HepG2 (cell line): Measurements from ENCODE around the gene UBAC2. TPM values are rescaled to one million over a fixed set of nuclear protein-coding genes. Genes with fewer than 3 reads are reported as not detected.

Source experiments
- AGO1 ChIP-seq: fragments of 200-400 bp; formaldehyde crosslinking; IDR thresholded peaks from 2 replicates; pipeline ENCODE4 v1.6.1; 2017; ENCODE audit warnings: mild to moderate bottlenecking, low read depth, low read length, moderate library complexity; ENCODE audit not compliant: poor library complexity, severe bottlenecking
- GMEB1 ChIP-seq: sonication (generic); formaldehyde crosslinking; IDR thresholded peaks from 2 replicates; pipeline ENCODE4 v1.5.1; 2020; ENCODE audit warnings: missing genetic modification reagents, mild to moderate bottlenecking, borderline replicate concordance
- MEIS1 ChIP-seq: sonication (generic); formaldehyde crosslinking; IDR thresholded peaks from 2 replicates; pipeline ENCODE4 v1.9.0; 2021; ENCODE audit warnings: mild to moderate bottlenecking, missing genetic modification reagents, moderate library complexity, borderline replicate concordance
- MNT ChIP-seq: fragments of 450-650 bp; IDR thresholded peaks from 2 replicates; pipeline ENCODE4 v1.6.1; 2016
- PATZ1 ChIP-seq: sonication (generic); formaldehyde crosslinking; IDR thresholded peaks from 2 replicates; pipeline ENCODE4 v1.4.0; 2020; ENCODE audit warnings: missing genetic modification reagents
- PHF21A ChIP-seq: sonication (generic); formaldehyde crosslinking; IDR thresholded peaks from 2 replicates; pipeline ENCODE4 v1.5.0; 2020; ENCODE audit warnings: mild to moderate bottlenecking, missing genetic modification reagents
- POLR2AphosphoS5 ChIP-seq: IDR thresholded peaks from 2 replicates; pipeline ENCODE4 v1.6.1; 2012; ENCODE audit warnings: low read depth, low read length
- PRMT3 ChIP-seq: sonication (generic); formaldehyde crosslinking; IDR thresholded peaks from 2 replicates; pipeline ENCODE4 v1.8.1; 2022; ENCODE audit warnings: low read depth, mild to moderate bottlenecking, moderate library complexity, missing genetic modification reagents, borderline replicate concordance
- ZBTB46 ChIP-seq: sonication (generic); formaldehyde crosslinking; IDR thresholded peaks from 2 replicates; pipeline ENCODE4 v1.4.0; 2020; ENCODE audit warnings: mild to moderate bottlenecking, missing genetic modification reagents, borderline replicate concordance
- ZNF766 ChIP-seq: sonication (generic); formaldehyde crosslinking; IDR thresholded peaks from 2 replicates; pipeline ENCODE4 v1.5.0; 2020; ENCODE audit warnings: missing genetic modification reagents, borderline replicate concordance
- ZNF782 ChIP-seq: sonication (generic); formaldehyde crosslinking; IDR thresholded peaks from 2 replicates; pipeline ENCODE4 v1.4.0; 2020; ENCODE audit warnings: missing genetic modification reagents, mild to moderate bottlenecking, borderline replicate concordance
- polyA plus RNA-seq, 8 experiments: library from polyadenylated mRNA; depleted of rRNA in 3 of 8; stranded (reverse) in 7 of 8; unstranded in 1 of 8; fragments of >200 nt; fragmentation: Illumina TruSeq in 4 of 8; extraction: Trizol in 4 of 8; gene quantifications; 2 replicates each; pipeline versions ENCODE4 v1.2.1 to v1.2.3, GENCODE V29; 2011 to 2016; ENCODE audit warnings: low read depth in 4 of 8, missing spikeins in 1 of 8, mixed read lengths in 1 of 8; ENCODE audit not compliant: insufficient read depth in 1 of 8
- total RNA-seq, 5 experiments: library from RNA; depleted of rRNA; stranded (reverse); fragments of >200 nt; fragmentation: Illumina TruSeq; extraction: Trizol; gene quantifications; 2 replicates each; pipeline ENCODE4 v1.2.3, GENCODE V29; 2016; ENCODE audit warnings: low read depth in 1 of 5
- TF ChIP-seq, protein P1 (sequence below): sonication (generic); formaldehyde crosslinking; conservative IDR thresholded peaks from 2 replicates; pipeline ENCODE4 v1.4.0; 2020; ENCODE audit warnings: mild to moderate bottlenecking, missing genetic modification reagents, moderate library complexity
- TF ChIP-seq, protein P2 (sequence below): sonication (generic); formaldehyde crosslinking; IDR thresholded peaks from 2 replicates; pipeline ENCODE4 v1.5.0; 2020; ENCODE audit warnings: mild to moderate bottlenecking, missing genetic modification reagents

The UBAC2 gene
- total and polyA plus RNA-seq, 2 of the 13 experiments (the other 11 are each of a cell fraction or from before 2014, with no cell fraction given): 61.3 to 80.8 TPM

DNA sequence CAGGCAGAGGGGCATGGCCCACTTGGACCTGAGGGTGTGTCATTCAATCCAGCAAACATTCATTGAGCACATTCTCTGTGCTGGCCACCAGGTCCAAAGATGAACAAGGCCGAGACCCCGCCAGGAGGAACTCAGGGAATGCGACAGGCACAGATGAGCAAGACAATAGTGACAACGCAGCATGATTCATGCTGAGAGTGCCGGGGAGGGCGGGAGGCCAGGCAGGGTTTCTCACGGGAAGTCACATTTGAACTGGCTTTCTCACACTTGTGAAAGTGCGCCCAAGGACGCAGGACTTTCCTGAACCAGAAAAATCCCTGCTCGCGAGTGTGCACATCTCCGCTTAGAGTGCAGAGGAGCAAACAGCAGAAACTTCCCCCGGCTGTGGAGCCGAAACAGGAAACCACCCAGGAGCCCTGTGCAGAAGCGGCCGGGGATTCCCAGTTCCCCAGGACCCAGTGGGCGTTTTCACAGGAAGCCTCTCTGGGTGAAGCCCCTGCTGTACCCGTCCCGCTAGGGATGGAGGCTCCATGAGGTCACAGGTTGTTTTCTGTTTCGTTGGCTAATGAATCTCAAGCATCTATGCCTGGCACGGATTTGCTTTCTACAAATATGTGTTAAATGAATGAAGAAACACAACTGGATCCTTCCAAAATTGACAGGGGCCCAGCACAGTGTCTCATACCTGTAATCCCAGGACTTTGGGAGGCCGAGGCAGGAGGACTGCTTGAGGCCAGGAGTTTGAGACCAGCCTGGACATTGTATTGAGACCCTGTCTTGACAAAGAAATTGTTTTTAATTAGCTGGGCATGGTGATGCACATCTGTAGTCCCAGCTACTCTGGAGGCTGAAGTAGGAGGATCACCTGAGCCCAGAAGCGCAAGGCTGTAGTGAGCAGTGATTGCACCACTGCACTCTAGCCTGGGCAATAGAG lies 232.2 kb downstream of the UBAC2 start (continued):
- TF ChIP-seq, protein P1, sequence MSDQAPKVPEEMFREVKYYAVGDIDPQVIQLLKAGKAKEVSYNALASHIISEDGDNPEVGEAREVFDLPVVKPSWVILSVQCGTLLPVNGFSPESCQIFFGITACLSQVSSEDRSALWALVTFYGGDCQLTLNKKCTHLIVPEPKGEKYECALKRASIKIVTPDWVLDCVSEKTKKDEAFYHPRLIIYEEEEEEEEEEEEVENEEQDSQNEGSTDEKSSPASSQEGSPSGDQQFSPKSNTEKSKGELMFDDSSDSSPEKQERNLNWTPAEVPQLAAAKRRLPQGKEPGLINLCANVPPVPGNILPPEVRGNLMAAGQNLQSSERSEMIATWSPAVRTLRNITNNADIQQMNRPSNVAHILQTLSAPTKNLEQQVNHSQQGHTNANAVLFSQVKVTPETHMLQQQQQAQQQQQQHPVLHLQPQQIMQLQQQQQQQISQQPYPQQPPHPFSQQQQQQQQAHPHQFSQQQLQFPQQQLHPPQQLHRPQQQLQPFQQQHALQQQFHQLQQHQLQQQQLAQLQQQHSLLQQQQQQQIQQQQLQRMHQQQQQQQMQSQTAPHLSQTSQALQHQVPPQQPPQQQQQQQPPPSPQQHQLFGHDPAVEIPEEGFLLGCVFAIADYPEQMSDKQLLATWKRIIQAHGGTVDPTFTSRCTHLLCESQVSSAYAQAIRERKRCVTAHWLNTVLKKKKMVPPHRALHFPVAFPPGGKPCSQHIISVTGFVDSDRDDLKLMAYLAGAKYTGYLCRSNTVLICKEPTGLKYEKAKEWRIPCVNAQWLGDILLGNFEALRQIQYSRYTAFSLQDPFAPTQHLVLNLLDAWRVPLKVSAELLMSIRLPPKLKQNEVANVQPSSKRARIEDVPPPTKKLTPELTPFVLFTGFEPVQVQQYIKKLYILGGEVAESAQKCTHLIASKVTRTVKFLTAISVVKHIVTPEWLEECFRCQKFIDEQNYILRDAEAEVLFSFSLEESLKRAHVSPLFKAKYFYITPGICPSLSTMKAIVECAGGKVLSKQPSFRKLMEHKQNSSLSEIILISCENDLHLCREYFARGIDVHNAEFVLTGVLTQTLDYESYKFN: no peak
- TF ChIP-seq AGO1 (no peak), GMEB1 (CRISPR knock-in tag) (no peak; the same call in 1 of the 2 replicates), ZNF782 (no peak), PHF21A (CRISPR knock-in tag) (no peak), PATZ1 (peak; percentile 38; the same call in 1 of the 2 replicates), MNT (no peak), ZBTB46 (CRISPR knock-in tag) (no peak), PRMT3 (CRISPR knock-in tag) (no peak), MEIS1 (CRISPR knock-in tag) (no peak), ZNF766 (CRISPR knock-in tag) (0 out of 2 replicates have a peak, but pooled peaks have one; percentile 12), POLR2AphosphoS5 (no peak)
- TF ChIP-seq, protein P2, sequence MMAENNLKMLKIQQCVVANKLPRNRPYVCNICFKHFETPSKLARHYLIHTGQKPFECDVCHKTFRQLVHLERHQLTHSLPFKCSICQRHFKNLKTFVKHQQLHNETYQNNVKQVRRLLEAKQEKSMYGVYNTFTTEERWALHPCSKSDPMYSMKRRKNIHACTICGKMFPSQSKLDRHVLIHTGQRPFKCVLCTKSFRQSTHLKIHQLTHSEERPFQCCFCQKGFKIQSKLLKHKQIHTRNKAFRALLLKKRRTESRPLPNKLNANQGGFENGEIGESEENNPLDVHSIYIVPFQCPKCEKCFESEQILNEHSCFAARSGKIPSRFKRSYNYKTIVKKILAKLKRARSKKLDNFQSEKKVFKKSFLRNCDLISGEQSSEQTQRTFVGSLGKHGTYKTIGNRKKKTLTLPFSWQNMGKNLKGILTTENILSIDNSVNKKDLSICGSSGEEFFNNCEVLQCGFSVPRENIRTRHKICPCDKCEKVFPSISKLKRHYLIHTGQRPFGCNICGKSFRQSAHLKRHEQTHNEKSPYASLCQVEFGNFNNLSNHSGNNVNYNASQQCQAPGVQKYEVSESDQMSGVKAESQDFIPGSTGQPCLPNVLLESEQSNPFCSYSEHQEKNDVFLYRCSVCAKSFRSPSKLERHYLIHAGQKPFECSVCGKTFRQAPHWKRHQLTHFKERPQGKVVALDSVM: peak; percentile 80
